Neural cell (in vitro differentiated cells): ENCODE data around the gene EXO1. TPM values are rescaled to one million over a fixed set of nuclear protein-coding genes. Genes with fewer than 3 reads are reported as not detected.

Source experiments
- H2AFZ ChIP-seq: fragments of 200-600, 300-800 bp; sonication (generic), shearing (Covaris generic); 2 replicates; pipeline ENCODE4 v1.6.0; 2014; ENCODE audit warnings: low read depth, mild to moderate bottlenecking, antibody characterized with exemption, low read length, moderate library complexity
- H3F3A ChIP-seq: fragments of 200-600 bp; shearing (Covaris generic); 2 replicates; pipeline ENCODE4 v1.6.1; 2016; ENCODE audit warnings: mild to moderate bottlenecking, moderate library complexity, mixed read lengths, antibody characterized with exemption, low read length; ENCODE audit not compliant: insufficient read depth, poor library complexity, severe bottlenecking
- H3K27ac ChIP-seq: fragments of 200-600, 300-800 bp; sonication (generic), shearing (Covaris generic); 2 replicates; pipeline ENCODE4 v1.5.1; 2014; ENCODE audit warnings: mild to moderate bottlenecking, low read length, moderate library complexity
- H3K27me3 ChIP-seq: fragments of 300-800, 200-600 bp; sonication (generic), shearing (Covaris generic); 2 replicates; pipeline ENCODE4 v1.6.0; 2014; ENCODE audit warnings: mild to moderate bottlenecking, low read depth, low read length, moderate library complexity; ENCODE audit not compliant: insufficient read depth
- H3K36me3 ChIP-seq: fragments of 300-800, 200-600 bp; sonication (generic), shearing (Covaris generic); 2 replicates; pipeline ENCODE4 v1.5.1; 2014; ENCODE audit warnings: mild to moderate bottlenecking, antibody characterized with exemption, low read length, moderate library complexity; ENCODE audit not compliant: insufficient read depth
- H3K4me2 ChIP-seq: fragments of 300-800, 200-600 bp; sonication (generic), shearing (Covaris generic); 2 replicates; pipeline ENCODE4 v1.6.0; 2014; ENCODE audit warnings: mild to moderate bottlenecking, low read length
- H3K4me3 ChIP-seq: fragments of 300-800, 200-600 bp; sonication (generic), shearing (Covaris generic); 2 replicates; pipeline ENCODE4 v1.5.1; 2014; ENCODE audit warnings: mild to moderate bottlenecking, low read length, moderate library complexity
- H3K79me2 ChIP-seq: fragments of 200-600 bp; shearing (Covaris generic); replicated peaks from 2 replicates; pipeline ENCODE4 v1.6.0; 2014; ENCODE audit warnings: mild to moderate bottlenecking, low read length, moderate library complexity; ENCODE audit not compliant: insufficient read depth
- H3K9ac ChIP-seq: fragments of 300-800, 200-600 bp; sonication (generic), shearing (Covaris generic); 2 replicates; pipeline ENCODE4 v1.6.1; 2016; ENCODE audit warnings: mild to moderate bottlenecking, low read length, mixed read lengths
- H3K9me2 ChIP-seq: fragments of 200-600 bp; shearing (Covaris generic); 2 replicates; pipeline ENCODE4 v1.6.1; 2016; ENCODE audit warnings: mild to moderate bottlenecking, low read length, mixed read lengths; ENCODE audit not compliant: insufficient read depth
- H3K9me3 ChIP-seq: fragments of 200-600, 300-800 bp; sonication (generic), shearing (Covaris generic); 2 replicates; pipeline ENCODE4 v1.6.1; 2016; ENCODE audit warnings: mild to moderate bottlenecking, mixed run types, low read length, moderate library complexity, mixed read lengths
- H4K20me1 ChIP-seq: fragments of 200-600 bp; shearing (Covaris generic); 2 replicates; pipeline ENCODE4 v1.6.1; 2016; ENCODE audit warnings: mild to moderate bottlenecking, mixed run types; ENCODE audit not compliant: insufficient read depth
- EP300 ChIP-seq: fragments of 450-650 bp; conservative IDR thresholded peaks from 2 replicates; pipeline ENCODE4 v1.6.1; 2014; ENCODE audit warnings: antibody characterized with exemption, mild to moderate bottlenecking, moderate library complexity; ENCODE audit not compliant: poor library complexity, severe bottlenecking
- EZH2 ChIP-seq: fragments of 200-600, 300-800 bp; shearing (Covaris generic), sonication (generic); IDR thresholded peaks from 2 replicates; pipeline ENCODE4 v1.6.1; 2014; ENCODE audit warnings: antibody characterized with exemption, low read length, borderline replicate concordance, mild to moderate bottlenecking; ENCODE audit not compliant: insufficient read depth, poor library complexity, severe bottlenecking
- MXI1 ChIP-seq: fragments of 450-650 bp; conservative IDR thresholded peaks from 2 replicates; pipeline ENCODE4 v1.6.1; 2014; ENCODE audit warnings: antibody characterized with exemption, mild to moderate bottlenecking; ENCODE audit not compliant: poor library complexity, severe bottlenecking
- POLR2AphosphoS5 ChIP-seq: IDR thresholded peaks from 2 replicates; pipeline ENCODE4 v1.6.1; 2012
- RAD21 ChIP-seq: fragments of 450-650 bp; conservative IDR thresholded peaks from 2 replicates; pipeline ENCODE4 v1.6.1; 2014; ENCODE audit warnings: antibody characterized with exemption, mild to moderate bottlenecking, moderate library complexity
- SMC3 ChIP-seq: fragments of 450-650 bp; conservative IDR thresholded peaks from 2 replicates; pipeline ENCODE4 v1.6.1; 2014; ENCODE audit warnings: antibody characterized with exemption, mild to moderate bottlenecking, moderate library complexity; ENCODE audit not compliant: poor library complexity
- TAF1 ChIP-seq: IDR thresholded peaks from 2 replicates; pipeline ENCODE4 v1.6.1; 2012; ENCODE audit warnings: low read depth
- polyA plus RNA-seq: library from polyadenylated mRNA; depleted of rRNA; stranded (reverse); fragments of >200 nt; gene quantifications from 2 replicates; pipeline ENCODE4 v1.2.3, GENCODE V29; 2014
- TF ChIP-seq, protein P1 (sequence below): IDR thresholded peaks from 2 replicates; pipeline ENCODE4 v1.6.1; 2012; ENCODE audit warnings: borderline replicate concordance
- TF ChIP-seq, protein P2 (sequence below): fragments of 450-650 bp; IDR thresholded peaks from 2 replicates; pipeline ENCODE4 v1.5.1; 2014; ENCODE audit warnings: antibody characterized with exemption, mild to moderate bottlenecking, moderate library complexity; ENCODE audit not compliant: poor library complexity, severe bottlenecking

EXO1 gene
- polyA plus RNA-seq, 1 donor from 2014 or later = 0.92 TPM

DNA sequence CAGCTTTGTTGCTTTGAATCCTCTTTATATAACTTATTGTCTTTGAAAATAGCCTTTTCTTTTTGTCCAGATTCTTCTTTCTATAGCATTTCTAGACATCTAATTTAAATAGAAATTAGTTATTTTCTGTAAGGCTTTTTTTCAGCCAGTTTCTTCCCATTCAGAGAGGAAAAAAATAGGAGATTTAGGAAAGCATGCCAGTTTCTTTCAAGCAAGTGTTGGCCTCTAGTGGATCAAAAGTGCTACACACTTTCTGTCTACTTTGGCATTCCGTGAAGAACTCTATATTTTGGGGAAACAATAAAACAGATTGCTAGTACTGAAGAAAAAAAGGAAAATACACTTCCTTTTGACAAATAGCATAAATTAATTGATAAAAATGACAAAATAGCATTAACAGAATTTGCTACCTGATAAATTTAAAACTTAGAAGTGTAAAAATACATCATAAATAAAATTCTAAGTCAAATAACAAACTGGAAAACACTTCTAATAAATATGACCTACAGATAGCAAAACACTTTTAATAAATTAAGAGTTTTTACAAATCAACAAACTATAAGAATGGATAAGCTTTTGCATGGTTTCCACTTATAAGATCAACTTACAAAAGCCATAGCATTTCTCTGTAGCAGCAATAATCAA, 13.1 kb upstream of the EXO1 start:
- TF ChIP-seq, protein P1, sequence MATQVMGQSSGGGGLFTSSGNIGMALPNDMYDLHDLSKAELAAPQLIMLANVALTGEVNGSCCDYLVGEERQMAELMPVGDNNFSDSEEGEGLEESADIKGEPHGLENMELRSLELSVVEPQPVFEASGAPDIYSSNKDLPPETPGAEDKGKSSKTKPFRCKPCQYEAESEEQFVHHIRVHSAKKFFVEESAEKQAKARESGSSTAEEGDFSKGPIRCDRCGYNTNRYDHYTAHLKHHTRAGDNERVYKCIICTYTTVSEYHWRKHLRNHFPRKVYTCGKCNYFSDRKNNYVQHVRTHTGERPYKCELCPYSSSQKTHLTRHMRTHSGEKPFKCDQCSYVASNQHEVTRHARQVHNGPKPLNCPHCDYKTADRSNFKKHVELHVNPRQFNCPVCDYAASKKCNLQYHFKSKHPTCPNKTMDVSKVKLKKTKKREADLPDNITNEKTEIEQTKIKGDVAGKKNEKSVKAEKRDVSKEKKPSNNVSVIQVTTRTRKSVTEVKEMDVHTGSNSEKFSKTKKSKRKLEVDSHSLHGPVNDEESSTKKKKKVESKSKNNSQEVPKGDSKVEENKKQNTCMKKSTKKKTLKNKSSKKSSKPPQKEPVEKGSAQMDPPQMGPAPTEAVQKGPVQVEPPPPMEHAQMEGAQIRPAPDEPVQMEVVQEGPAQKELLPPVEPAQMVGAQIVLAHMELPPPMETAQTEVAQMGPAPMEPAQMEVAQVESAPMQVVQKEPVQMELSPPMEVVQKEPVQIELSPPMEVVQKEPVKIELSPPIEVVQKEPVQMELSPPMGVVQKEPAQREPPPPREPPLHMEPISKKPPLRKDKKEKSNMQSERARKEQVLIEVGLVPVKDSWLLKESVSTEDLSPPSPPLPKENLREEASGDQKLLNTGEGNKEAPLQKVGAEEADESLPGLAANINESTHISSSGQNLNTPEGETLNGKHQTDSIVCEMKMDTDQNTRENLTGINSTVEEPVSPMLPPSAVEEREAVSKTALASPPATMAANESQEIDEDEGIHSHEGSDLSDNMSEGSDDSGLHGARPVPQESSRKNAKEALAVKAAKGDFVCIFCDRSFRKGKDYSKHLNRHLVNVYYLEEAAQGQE = no peak
- TF ChIP-seq EP300 = no peak
- TF ChIP-seq, protein P2, sequence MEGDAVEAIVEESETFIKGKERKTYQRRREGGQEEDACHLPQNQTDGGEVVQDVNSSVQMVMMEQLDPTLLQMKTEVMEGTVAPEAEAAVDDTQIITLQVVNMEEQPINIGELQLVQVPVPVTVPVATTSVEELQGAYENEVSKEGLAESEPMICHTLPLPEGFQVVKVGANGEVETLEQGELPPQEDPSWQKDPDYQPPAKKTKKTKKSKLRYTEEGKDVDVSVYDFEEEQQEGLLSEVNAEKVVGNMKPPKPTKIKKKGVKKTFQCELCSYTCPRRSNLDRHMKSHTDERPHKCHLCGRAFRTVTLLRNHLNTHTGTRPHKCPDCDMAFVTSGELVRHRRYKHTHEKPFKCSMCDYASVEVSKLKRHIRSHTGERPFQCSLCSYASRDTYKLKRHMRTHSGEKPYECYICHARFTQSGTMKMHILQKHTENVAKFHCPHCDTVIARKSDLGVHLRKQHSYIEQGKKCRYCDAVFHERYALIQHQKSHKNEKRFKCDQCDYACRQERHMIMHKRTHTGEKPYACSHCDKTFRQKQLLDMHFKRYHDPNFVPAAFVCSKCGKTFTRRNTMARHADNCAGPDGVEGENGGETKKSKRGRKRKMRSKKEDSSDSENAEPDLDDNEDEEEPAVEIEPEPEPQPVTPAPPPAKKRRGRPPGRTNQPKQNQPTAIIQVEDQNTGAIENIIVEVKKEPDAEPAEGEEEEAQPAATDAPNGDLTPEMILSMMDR = peak; percentile 79
- TF ChIP-seq TAF1 = no peak
- TF ChIP-seq MXI1 = no peak
- peak; percentile 90 for TF ChIP-seq SMC3
- no peak for TF ChIP-seq EZH2
- no peak for TF ChIP-seq POLR2AphosphoS5
- peak; percentile 87 for TF ChIP-seq RAD21
- no peaks in the 10 kb centered on the region for H4K20me1 ChIP-seq
- H3K9me2 ChIP-seq = no peaks in the 10 kb centered on the region
- H3K4me2 ChIP-seq = no peak overlapping the region
- no peak overlapping the region for H2AFZ ChIP-seq
- H3K4me3 ChIP-seq = no peak overlapping the region
- H3F3A ChIP-seq = no peaks in the 10 kb centered on the region
- H3K9ac ChIP-seq = no peak overlapping the region
- H3K27me3 ChIP-seq = no peaks in the 10 kb centered on the region
- no peaks in the 10 kb centered on the region for H3K9me3 ChIP-seq
- H3K27ac ChIP-seq = no peak overlapping the region
- no peaks in the 10 kb centered on the region for H3K36me3 ChIP-seq
- no peaks in the 10 kb centered on the region for H3K79me2 ChIP-seq

DNA sequence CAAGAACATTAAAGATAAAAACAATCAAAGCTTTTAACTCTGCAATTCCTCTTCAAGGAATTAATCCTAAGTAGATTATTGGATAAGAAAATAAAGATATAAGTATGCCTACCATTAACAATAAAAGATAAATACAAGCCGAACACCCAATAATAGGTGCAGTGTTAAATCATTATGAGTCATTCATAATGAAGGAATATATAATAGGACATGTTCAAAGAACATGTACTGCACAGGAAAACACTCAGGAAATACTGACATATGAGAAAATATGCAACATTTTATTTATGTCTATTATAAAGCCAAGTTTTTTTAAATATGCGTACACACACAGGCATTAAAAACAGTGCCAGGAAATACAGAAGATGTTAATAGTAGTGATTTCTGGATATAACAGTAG, 11.1 kb upstream of the EXO1 start:
- Histone ChIP-seq H3K4me2 (no peak overlapping the region), H3K9ac (no peak overlapping the region), H3K4me3 (no peak overlapping the region), H4K20me1 (no peaks in the 10 kb centered on the region), H3F3A (no peaks in the 10 kb centered on the region), H3K27ac (no peak overlapping the region), H3K36me3 (no peaks in the 10 kb centered on the region), H3K9me2 (no peaks in the 10 kb centered on the region), H3K9me3 (no peaks in the 10 kb centered on the region), H2AFZ (no peak overlapping the region), H3K79me2 (no peaks in the 10 kb centered on the region), H3K27me3 (no peaks in the 10 kb centered on the region)
- no peak for TF ChIP-seq EP300
- no peak for TF ChIP-seq EZH2
- no peak for TF ChIP-seq RAD21
- TF ChIP-seq SMC3 = no peak
- TF ChIP-seq POLR2AphosphoS5 = no peak
